Measurements from ENCODE around the gene TBCCD1.

GRCh38 chr3:186502966-186503712, 64.0 kb downstream of the TBCCD1 start:
- no peak for TF ChIP-seq EZH2 (IDR thresholded peaks at IDR 0.05; ENCODE audit: low read depth)
- TF ChIP-seq, protein P1, sequence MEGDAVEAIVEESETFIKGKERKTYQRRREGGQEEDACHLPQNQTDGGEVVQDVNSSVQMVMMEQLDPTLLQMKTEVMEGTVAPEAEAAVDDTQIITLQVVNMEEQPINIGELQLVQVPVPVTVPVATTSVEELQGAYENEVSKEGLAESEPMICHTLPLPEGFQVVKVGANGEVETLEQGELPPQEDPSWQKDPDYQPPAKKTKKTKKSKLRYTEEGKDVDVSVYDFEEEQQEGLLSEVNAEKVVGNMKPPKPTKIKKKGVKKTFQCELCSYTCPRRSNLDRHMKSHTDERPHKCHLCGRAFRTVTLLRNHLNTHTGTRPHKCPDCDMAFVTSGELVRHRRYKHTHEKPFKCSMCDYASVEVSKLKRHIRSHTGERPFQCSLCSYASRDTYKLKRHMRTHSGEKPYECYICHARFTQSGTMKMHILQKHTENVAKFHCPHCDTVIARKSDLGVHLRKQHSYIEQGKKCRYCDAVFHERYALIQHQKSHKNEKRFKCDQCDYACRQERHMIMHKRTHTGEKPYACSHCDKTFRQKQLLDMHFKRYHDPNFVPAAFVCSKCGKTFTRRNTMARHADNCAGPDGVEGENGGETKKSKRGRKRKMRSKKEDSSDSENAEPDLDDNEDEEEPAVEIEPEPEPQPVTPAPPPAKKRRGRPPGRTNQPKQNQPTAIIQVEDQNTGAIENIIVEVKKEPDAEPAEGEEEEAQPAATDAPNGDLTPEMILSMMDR (conservative IDR thresholded peaks at IDR 0.05): no peak
